GM23338 (cell line): ENCODE results near the gene ZNF474. TPM values are rescaled to one million over a fixed set of nuclear protein-coding genes. Genes with fewer than 3 reads are reported as not detected.

Experiments used
- ATAC-seq: fragments of 200-7000 bp; cut with Tn5 transposase; 3 replicates; pipeline ENCODE4 v1.9.1; 2020
- DNase-seq: peaks from one replicate; pipeline ENCODE4 v3.0.0-alpha.2; 2015; ENCODE audit warnings: low spot score
- H2AFZ ChIP-seq: fragments of 200-600 bp; sonication (generic); 2 replicates; pipeline ENCODE4 v1.8.0; 2016; ENCODE audit warnings: antibody characterized with exemption, mild to moderate bottlenecking, moderate library complexity
- H3F3A ChIP-seq: fragments of 200-600 bp; sonication (generic); replicated peaks from 2 replicates; pipeline ENCODE4 v1.8.0; 2017; ENCODE audit warnings: antibody characterized with exemption, mixed run types, low read depth
- H3K27ac ChIP-seq: fragments of 200-600 bp; sonication (generic); 2 replicates; pipeline ENCODE4 v1.6.1; 2016; ENCODE audit warnings: low read depth
- H3K27me3 ChIP-seq: fragments of 200-600 bp; sonication (generic); 2 replicates; pipeline ENCODE4 v1.8.0; 2016; ENCODE audit warnings: mild to moderate bottlenecking, mixed run types, moderate library complexity; ENCODE audit not compliant: insufficient read depth
- H3K36me3 ChIP-seq: fragments of 200-600 bp; sonication (generic); 2 replicates; pipeline ENCODE4 v1.8.0; 2016; ENCODE audit warnings: mild to moderate bottlenecking; ENCODE audit not compliant: insufficient read depth
- H3K4me1 ChIP-seq: fragments of 200-600 bp; sonication (generic); 2 replicates; pipeline ENCODE4 v1.8.0; 2016; ENCODE audit warnings: mild to moderate bottlenecking, moderate library complexity; ENCODE audit not compliant: insufficient read depth
- H3K4me2 ChIP-seq: fragments of 200-600 bp; sonication (generic); 2 replicates; pipeline ENCODE4 v1.7.1; 2017; ENCODE audit warnings: mixed run types
- H3K4me3 ChIP-seq: fragments of 200-600 bp; sonication (generic); 2 replicates; pipeline ENCODE4 v1.6.1; 2016; ENCODE audit warnings: mixed run types
- H3K79me2 ChIP-seq: fragments of 200-600 bp; sonication (generic); replicated peaks from 2 replicates; pipeline ENCODE4 v1.8.0; 2017; ENCODE audit warnings: mild to moderate bottlenecking; ENCODE audit not compliant: insufficient read depth
- H3K9me2 ChIP-seq: fragments of 200-600 bp; sonication (generic); 2 replicates; pipeline ENCODE4 v1.8.0; 2017; ENCODE audit not compliant: insufficient read depth
- H4K20me1 ChIP-seq: fragments of 200-600 bp; sonication (generic); replicated peaks from 2 replicates; pipeline ENCODE4 v1.8.0; 2017; ENCODE audit warnings: mild to moderate bottlenecking; ENCODE audit not compliant: insufficient read depth
- H3K27ac Mint-ChIP-seq: 2 replicates; pipeline ENCODE4 v1.8.0; 2020; ENCODE audit warnings: inconsistent platforms, mild to moderate bottlenecking, moderate library complexity, mixed read lengths
- H3K27me3 Mint-ChIP-seq: 3 replicates; pipeline ENCODE4 v1.8.0; 2022; ENCODE audit warnings: low read depth, mild to moderate bottlenecking, moderate library complexity, mixed read lengths, inconsistent platforms; ENCODE audit not compliant: insufficient read depth, poor library complexity
- H3K36me3 Mint-ChIP-seq: 3 replicates; pipeline ENCODE4 v1.8.0; 2021; ENCODE audit warnings: low read depth, mild to moderate bottlenecking, inconsistent platforms, moderate library complexity, mixed read lengths
- H3K4me1 Mint-ChIP-seq: 3 replicates; pipeline ENCODE4 v1.8.0; 2020; ENCODE audit warnings: mild to moderate bottlenecking, inconsistent platforms, mixed read lengths
- H3K4me3 Mint-ChIP-seq: 3 replicates; pipeline ENCODE4 v1.8.0; 2021; ENCODE audit warnings: moderate library complexity, mild to moderate bottlenecking, inconsistent platforms, mixed read lengths
- H3K9me3 Mint-ChIP-seq: 3 replicates; pipeline ENCODE4 v1.8.0; 2020; ENCODE audit warnings: moderate library complexity, mild to moderate bottlenecking, inconsistent platforms, mixed read lengths
- CREB1 ChIP-seq: fragments of 250-450 bp; sonication (Bioruptor Pico); IDR thresholded peaks from 2 replicates; pipeline ENCODE4 v1.5.0; 2020; ENCODE audit warnings: low read depth, mild to moderate bottlenecking, moderate library complexity
- ETS1 ChIP-seq: IDR thresholded peaks from 2 replicates; pipeline ENCODE4 v1.6.1; 2016; ENCODE audit warnings: antibody characterized with exemption
- EZH2phosphoT487 ChIP-seq: fragments of 200-600 bp; sonication (generic); IDR thresholded peaks from one replicate; pipeline ENCODE4 v1.8.1; 2018; ENCODE audit warnings: antibody characterized with exemption; ENCODE audit not compliant: unreplicated experiment
- POLR2AphosphoS5 ChIP-seq: IDR thresholded peaks from 2 replicates; pipeline ENCODE4 v1.6.1; 2016; ENCODE audit warnings: antibody characterized with exemption, low read depth
- ZNF331 ChIP-seq: fragments of 250-450 bp; sonication (Bioruptor Pico); IDR thresholded peaks from 2 replicates; pipeline ENCODE4 v1.5.0; 2020; ENCODE audit warnings: low read depth, mild to moderate bottlenecking, moderate library complexity
- ZNF462 ChIP-seq: fragments of 250-450 bp; sonication (Bioruptor Pico); IDR thresholded peaks from 2 replicates; pipeline ENCODE4 v1.5.0; 2020; ENCODE audit warnings: mild to moderate bottlenecking, moderate library complexity
- polyA plus RNA-seq: library from polyadenylated mRNA; unstranded; fragments of >200 nt; fragmentation: Nextera tagmentation; extraction: Ambion mirVana; gene quantifications from 2 replicates; pipeline ENCODE4 v1.2.1, GENCODE V29; 2016
- total RNA-seq: library from RNA; depleted of rRNA; stranded (reverse); fragments of >200 nt; shearing (Covaris generic); gene quantifications from 2 replicates; pipeline ENCODE4 v1.2.3, GENCODE V29; 2014

The ZNF474 gene
- total and polyA plus RNA-seq, 2 experiments from 2014 or later = 0.59 TPM; not detected in 1

- H3K4me3 Mint-ChIP-seq = no peak overlapping the region
- 0 out of 2 replicates have a peak overlapping the region, but pooled peaks have one; percentile 26 for H2AFZ ChIP-seq
- H3K4me3 ChIP-seq = no peak overlapping the region
- H3K36me3 ChIP-seq = no peaks in the 10 kb centered on the region
- H3K9me2 ChIP-seq = no peaks in the 10 kb centered on the region
- H3K9me3 Mint-ChIP-seq = no peaks in the 10 kb centered on the region
- H4K20me1 ChIP-seq = no peaks in the 10 kb centered on the region
- H3K27me3 ChIP-seq = no peaks in the 10 kb centered on the region
- H3K4me2 ChIP-seq = no peak overlapping the region
- no peaks in the 10 kb centered on the region for H3F3A ChIP-seq
- H3K4me1 Mint-ChIP-seq = no peaks in the 10 kb centered on the region; the same call in 2 of the 3 replicates
- no peaks in the 10 kb centered on the region for H3K4me1 ChIP-seq
- TF ChIP-seq ZNF462 (CRISPR knock-in tag) (no peak), POLR2AphosphoS5 (no peak), ETS1 (no peak), EZH2phosphoT487 (no peak), CREB1 (CRISPR knock-in tag) (no peak), ZNF331 (CRISPR knock-in tag) (no peak)
- H3K27ac ChIP-seq = no peak overlapping the region
- ATAC-seq (no peak), DNase-seq (no peak)
- no peaks in the 10 kb centered on the region for H3K36me3 Mint-ChIP-seq
- no peak overlapping the region for H3K27ac Mint-ChIP-seq
- no peaks in the 10 kb centered on the region for H3K79me2 ChIP-seq
- peaks cover 2% of the 10 kb centered on the region for H3K27me3 Mint-ChIP-seq
Measured at GRCh38 chr5:122155546-122155945, 26.2 kb downstream of the ZNF474 start.
